K562 (cell line): ENCODE measurements around the gene BLVRA. TPM values are rescaled to one million over a fixed set of nuclear protein-coding genes. Genes with fewer than 3 reads are reported as not detected.

Experiments used
- ARNT ChIP-seq, 2 experiments: fragments of 450-650 bp; IDR thresholded peaks; 2 replicates each; pipeline ENCODE4 v1.6.1; 2016; ENCODE audit warnings: mild to moderate bottlenecking in 1 of 2
- CREB5 ChIP-seq: fragments of 250-450 bp; sonication (Bioruptor Pico); IDR thresholded peaks from 2 replicates; pipeline ENCODE4 v1.5.0; 2020; ENCODE audit warnings: mild to moderate bottlenecking
- KDM4B ChIP-seq, 2 experiments: fragments of 450-650 bp in 1 of 2; sonication (generic) in 1 of 2; IDR thresholded peaks; 2 replicates each; pipeline ENCODE4 v1.6.1; 2016 to 2017; ENCODE audit warnings: borderline replicate concordance in 2 of 2, antibody characterized with exemption in 1 of 2, low read depth in 1 of 2, mild to moderate bottlenecking in 1 of 2
- RBM34 ChIP-seq: fragments of 200-400 bp; formaldehyde crosslinking; IDR thresholded peaks from 2 replicates; pipeline ENCODE4 v1.6.1; 2018; ENCODE audit warnings: low read length, borderline replicate concordance; ENCODE audit not compliant: insufficient read depth
- SMAD3 ChIP-seq: fragments of 450-650 bp; formaldehyde crosslinking; conservative IDR thresholded peaks from 2 replicates; pipeline ENCODE4 v1.4.0; 2020; ENCODE audit warnings: mild to moderate bottlenecking
- SREBF1 ChIP-seq: fragments of 150-350 bp; IDR thresholded peaks from 2 replicates; pipeline ENCODE4 v1.6.1; 2014; ENCODE audit warnings: antibody characterized with exemption, low read depth, low read length, borderline replicate concordance
- ZNF277 ChIP-seq: fragments of 250-450 bp; sonication (Bioruptor Pico); IDR thresholded peaks from 2 replicates; pipeline ENCODE4 v1.8.0; 2022; ENCODE audit warnings: inconsistent platforms, mild to moderate bottlenecking, moderate library complexity, borderline replicate concordance
- polyA plus RNA-seq, 8 experiments: library from polyadenylated mRNA; depleted of rRNA in 4 of 8; stranded (reverse) in 5 of 8; unstranded in 3 of 8; fragments of >200 nt; fragmentation: Nextera tagmentation in 2 of 8; fragmentation: Illumina TruSeq in 1 of 8; extraction: Ambion mirVana in 2 of 8; extraction: Trizol in 1 of 8; gene quantifications; 2 replicates each; pipeline versions ENCODE4 v1.2.1 to v1.2.3, GENCODE V29; 2011 to 2014; ENCODE audit warnings: inconsistent platforms in 1 of 8, missing spikeins in 1 of 8
- total RNA-seq, 7 experiments: library from RNA; depleted of rRNA in 6 of 7; stranded (reverse); fragments of >200 nt in 6 of 7; fragmentation: Illumina TruSeq in 2 of 7; extraction: Trizol in 2 of 7; gene quantifications; 2 replicates each; pipeline versions ENCODE4 v1.2.1 to v1.2.3, GENCODE V29; 2011 to 2021; ENCODE audit warnings: low replicate concordance in 1 of 7

BLVRA gene
- total and polyA plus RNA-seq, 9 of the 15 experiments (the other 6 are each of a cell fraction or from before 2014, with no cell fraction given) = 48.5 to 147 (median 61.5) TPM

- TF ChIP-seq ZNF277 (CRISPR knock-in tag) (no peak), KDM4B (IDR thresholded peaks at IDR 0.05; ENCODE audit: borderline replicate concordance in 2 of 2, low read depth in 1 of 2) (no peak), CREB5 (CRISPR knock-in tag) (no peak), SREBF1 (no peak), SMAD3 (CRISPR knock-in tag) (no peak), ARNT (IDR thresholded peaks at IDR 0.05) (no peak), RBM34 (no peak)
- TF ChIP-seq, all 486 proteins: peak for 0
These were observed 31.0 kb upstream of the BLVRA start (continued) for GRCh38 chr7:43727494-43727893.
